Vagina (tissue), 2 donors: Measurements from ENCODE around the gene KIRREL3.

ENCODE experiments used
- POLR2A ChIP-seq, 2 donors: fragments of 450-650 bp; IDR thresholded peaks; one replicate each; pipeline ENCODE4 v1.6.1; 2017; ENCODE audit warnings: antibody characterized with exemption in 2 of 2, mild to moderate bottlenecking in 2 of 2, moderate library complexity in 2 of 2
- POLR2AphosphoS5 ChIP-seq, 2 donors: sonication (generic); formaldehyde crosslinking; IDR thresholded peaks; one replicate each; pipeline ENCODE4 v1.9.0; 2017; ENCODE audit warnings: antibody characterized with exemption in 2 of 2, mild to moderate bottlenecking in 2 of 2, low read depth in 1 of 2; ENCODE audit not compliant: insufficient read depth in 1 of 2
- TF ChIP-seq, protein P1 (sequence below), 3 experiments: fragments of 450-650 bp in 2 of 3; fragments of 200-600 bp in 1 of 3; sonication (generic) in 1 of 3; IDR thresholded peaks; one replicate each; pipeline ENCODE4 v1.5.1; 2017 to 2019; ENCODE audit warnings: antibody characterized with exemption in 3 of 3, mild to moderate bottlenecking in 2 of 3, moderate library complexity in 2 of 3

DNA sequence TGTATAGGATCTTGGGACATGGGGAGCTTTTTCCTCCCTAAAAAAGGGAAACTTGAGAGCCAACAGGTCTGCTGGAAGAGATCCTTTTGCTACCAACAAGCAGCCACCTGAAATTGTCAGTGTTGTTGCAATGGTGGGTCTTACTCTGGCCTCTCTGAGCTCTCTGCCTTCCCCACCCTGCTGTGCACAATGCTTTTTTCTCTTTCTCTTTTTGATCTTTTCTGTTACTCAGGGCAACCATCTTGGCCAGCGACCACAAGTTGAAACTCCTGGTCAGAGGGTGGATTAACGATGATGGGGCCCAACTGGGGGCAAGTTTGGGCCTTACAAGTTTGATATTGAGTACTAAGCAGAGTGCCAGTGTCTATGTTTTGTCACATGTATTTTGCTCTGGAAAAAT is 155.8 kb downstream of the KIRREL3 start:
- TF ChIP-seq, protein P1, sequence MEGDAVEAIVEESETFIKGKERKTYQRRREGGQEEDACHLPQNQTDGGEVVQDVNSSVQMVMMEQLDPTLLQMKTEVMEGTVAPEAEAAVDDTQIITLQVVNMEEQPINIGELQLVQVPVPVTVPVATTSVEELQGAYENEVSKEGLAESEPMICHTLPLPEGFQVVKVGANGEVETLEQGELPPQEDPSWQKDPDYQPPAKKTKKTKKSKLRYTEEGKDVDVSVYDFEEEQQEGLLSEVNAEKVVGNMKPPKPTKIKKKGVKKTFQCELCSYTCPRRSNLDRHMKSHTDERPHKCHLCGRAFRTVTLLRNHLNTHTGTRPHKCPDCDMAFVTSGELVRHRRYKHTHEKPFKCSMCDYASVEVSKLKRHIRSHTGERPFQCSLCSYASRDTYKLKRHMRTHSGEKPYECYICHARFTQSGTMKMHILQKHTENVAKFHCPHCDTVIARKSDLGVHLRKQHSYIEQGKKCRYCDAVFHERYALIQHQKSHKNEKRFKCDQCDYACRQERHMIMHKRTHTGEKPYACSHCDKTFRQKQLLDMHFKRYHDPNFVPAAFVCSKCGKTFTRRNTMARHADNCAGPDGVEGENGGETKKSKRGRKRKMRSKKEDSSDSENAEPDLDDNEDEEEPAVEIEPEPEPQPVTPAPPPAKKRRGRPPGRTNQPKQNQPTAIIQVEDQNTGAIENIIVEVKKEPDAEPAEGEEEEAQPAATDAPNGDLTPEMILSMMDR (IDR thresholded peaks at IDR 0.05): no peak
- TF ChIP-seq POLR2A (IDR thresholded peaks at IDR 0.05) (no peak), POLR2AphosphoS5 (IDR thresholded peaks at IDR 0.05; ENCODE audit: insufficient read depth in 1 of 2, low read depth in 1 of 2) (no peak)
